Lower leg skin (tissue), 3 donors: Measurements from ENCODE around the gene HMGCL.
"Not testable (repeated sequence)": the region's sequence is repeated elsewhere in the genome, so short reads cannot be mapped to it uniquely, and the experiment has no call there.

Experiments
- CTCF ChIP-seq, 3 donors: fragments of 450-650 bp; IDR thresholded peaks; one replicate each; pipeline ENCODE4 v1.5.1; 2016; ENCODE audit warnings: antibody characterized with exemption in 3 of 3, mild to moderate bottlenecking in 3 of 3, moderate library complexity in 2 of 3
- POLR2A ChIP-seq, 2 donors: fragments of 450-650 bp; IDR thresholded peaks; one replicate each; pipeline ENCODE4 v1.6.1; 2016 to 2017; ENCODE audit warnings: antibody characterized with exemption in 2 of 2, mild to moderate bottlenecking in 1 of 2, moderate library complexity in 1 of 2

- not testable (repeated sequence) for TF ChIP-seq CTCF, POLR2A (IDR thresholded peaks at IDR 0.05)
These were observed 42.1 kb downstream of the HMGCL start for GRCh38 chr1:23783141-23783540.
